Metanephros (tissue), 1 donor: ENCODE data around the gene TPH1. TPM values are rescaled to one million over a fixed set of nuclear protein-coding genes. Genes with fewer than 3 reads are reported as not detected.

Experiments used
- total RNA-seq: library from RNA; depleted of rRNA; stranded (reverse); fragments of >200 nt; gene quantifications from one replicate; pipeline ENCODE4 v1.2.3, GENCODE V29; 2014

Gene TPH1
- 0.47 TPM for total RNA-seq

DNA sequence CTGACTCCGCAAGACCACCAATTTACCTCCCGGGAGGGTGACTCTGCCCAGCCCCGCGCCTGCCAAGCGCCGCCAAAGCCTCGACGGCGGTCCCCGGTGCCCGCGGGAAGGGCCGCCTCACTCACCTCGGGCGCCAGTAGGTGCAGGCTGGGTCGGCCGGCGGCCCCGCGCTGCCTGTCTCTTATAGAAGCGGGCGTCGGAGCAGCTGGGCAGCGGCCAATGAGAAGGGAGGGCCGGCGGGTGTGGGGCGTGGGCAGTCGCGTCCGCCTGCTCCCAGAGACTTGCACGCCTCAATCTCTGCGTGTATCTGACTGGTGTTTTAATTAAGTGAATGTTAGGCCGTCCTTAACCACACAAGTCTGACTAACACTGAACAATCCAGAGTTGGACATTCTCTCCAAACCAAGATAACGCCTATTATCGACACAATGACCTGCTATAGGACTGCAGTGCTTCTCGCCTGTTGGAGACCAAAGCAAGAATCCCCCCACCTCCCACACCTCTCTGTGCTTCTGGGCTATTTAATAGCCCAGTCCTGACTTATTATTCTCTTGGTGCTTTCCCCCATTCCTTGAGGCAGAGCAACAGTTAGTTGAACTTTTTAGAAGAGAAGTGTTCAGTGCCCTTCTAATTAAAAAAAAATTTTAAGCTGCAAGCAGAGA, at the start of gene TPH1:
Gene TPH1 (minus strand): TSS at position 154 of the 662 bp plus-strand sequence. CDS start 5,507 bp downstream, outside the sequence.

GRCh38 chr11:18012906-18013781, 32.9 kb downstream of the TPH1 start, which contains the start of gene SERGEF:
Gene SERGEF, minus strand, starts transcription at chr11:18013047. Its CDS starts 37 bp downstream, at chr11:18013010.

Other genes with a start within 250 kb of the TPH1 start
- 14.2 TPM for gene SERGEF, start 33.2 kb downstream of the TPH1 start, total RNA-seq
- 14.6 TPM for gene SAAL1, start 59.8 kb upstream of the TPH1 start, total RNA-seq
- not detected for gene MRGPRX3, start 86.3 kb upstream of the TPH1 start, total RNA-seq
- gene MRGPRX4, start 126.6 kb upstream of the TPH1 start, total RNA-seq, result not detected
- not detected for gene SAA4, start 190.5 kb upstream of the TPH1 start, total RNA-seq
- gene SAA2, start 202.4 kb upstream of the TPH1 start, total RNA-seq, result not detected
- not detected for gene SAA1, start 220.0 kb upstream of the TPH1 start, total RNA-seq